MV-4-11 (cell line): ENCODE data around the gene PANX1.
"Not testable (repeated sequence)": the region's sequence is repeated elsewhere in the genome, so short reads cannot be mapped to it uniquely, and the experiment has no call there.

ENCODE experiments used
- DNase-seq: peaks from one replicate; lab custom pipeline; 2025; lab: John Stamatoyannopoulos, UW

Gene PANX1

DNA sequence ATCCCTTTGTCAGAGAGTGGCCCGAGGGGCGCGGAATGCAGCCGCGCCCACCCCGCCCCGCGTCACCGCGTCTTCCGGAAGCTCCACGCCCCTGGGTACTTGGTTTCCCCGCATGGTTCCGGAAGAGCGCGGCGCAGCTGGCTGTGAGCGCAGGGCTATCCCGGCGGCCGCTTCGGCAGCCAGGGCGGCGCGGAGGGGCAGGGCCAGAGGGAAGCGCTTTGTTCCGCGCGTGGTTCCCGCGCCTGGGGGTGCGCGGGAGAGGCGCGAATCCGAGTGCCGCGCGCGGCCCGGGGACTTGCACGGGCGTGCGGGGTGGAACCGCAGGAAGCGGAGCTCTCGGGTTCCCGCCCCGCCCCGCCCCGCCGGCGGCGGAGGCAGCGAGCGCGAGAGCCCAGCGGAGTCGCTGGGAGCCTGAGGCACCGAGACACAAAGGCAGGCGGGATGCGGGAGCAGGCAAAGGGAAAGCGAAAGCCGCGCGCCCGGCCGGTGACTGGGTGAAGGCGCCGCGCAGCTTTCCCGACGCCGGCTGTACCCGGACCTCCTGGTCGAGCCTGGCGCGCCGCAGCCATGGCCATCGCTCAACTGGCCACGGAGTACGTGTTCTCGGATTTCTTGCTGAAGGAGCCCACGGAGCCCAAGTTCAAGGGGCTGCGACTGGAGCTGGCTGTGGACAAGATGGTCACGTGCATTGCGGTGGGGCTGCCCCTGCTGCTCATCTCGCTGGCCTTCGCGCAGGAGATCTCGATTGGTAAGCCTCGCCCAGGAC, at the start of gene PANX1:
Gene PANX1 (plus strand): TSS at position 96 of the 766 bp plus-strand sequence. CDS start 472 bp downstream, at position 568.
- DNase-seq = peak; percentile 62

- no peak for DNase-seq
Measured at GRCh38 chr11:94084164-94084563, 44.5 kb upstream of the PANX1 start.

GRCh38 chr11:94088906-94089305, 39.7 kb upstream of the PANX1 start:
- DNase-seq = no peak

GRCh38 chr11:94089341-94089740, 39.3 kb upstream of the PANX1 start:
- DNase-seq = no peak

- DNase-seq = no peak
Measured at GRCh38 chr11:94090401-94090800, 38.2 kb upstream of the PANX1 start.

GRCh38 chr11:94091091-94091490, 37.5 kb upstream of the PANX1 start:
- DNase-seq = no peak

GRCh38 chr11:94100253-94100652, 28.4 kb upstream of the PANX1 start:
- no peak for DNase-seq

- DNase-seq = no peak
Measured at GRCh38 chr11:94103471-94103870, 25.2 kb upstream of the PANX1 start.

GRCh38 chr11:94104734-94105133, 23.9 kb upstream of the PANX1 start:
- no peak for DNase-seq

GRCh38 chr11:94106716-94107115, 21.9 kb upstream of the PANX1 start:
- no peak for DNase-seq

- DNase-seq = no peak
Measured at GRCh38 chr11:94107363-94107762, 21.3 kb upstream of the PANX1 start.

DNA sequence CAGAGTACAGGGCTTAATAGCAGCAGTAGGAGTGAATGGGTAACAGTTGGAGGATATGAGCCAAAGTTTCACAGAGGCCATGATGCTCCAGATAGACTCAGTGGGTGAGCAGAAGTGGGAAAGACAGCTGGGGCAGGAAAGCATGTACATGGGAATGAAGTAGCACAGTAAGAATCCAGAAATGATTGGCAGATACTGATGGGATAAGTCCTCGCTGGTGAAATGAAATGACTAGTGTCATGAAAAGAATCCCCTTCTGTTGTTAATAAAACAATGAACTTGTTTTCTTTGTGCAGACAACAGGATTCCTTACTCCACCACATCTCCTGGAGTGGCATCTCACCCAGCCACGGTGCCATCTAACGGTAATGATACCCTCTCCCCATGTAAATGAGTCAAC, 17.4 kb upstream of the PANX1 start:
- DNase-seq = no peak

GRCh38 chr11:94111660-94112059, 17.0 kb upstream of the PANX1 start:
- no peak for DNase-seq

GRCh38 chr11:94112206-94112953, 16.3 kb upstream of the PANX1 start:
- DNase-seq = no peak

DNA sequence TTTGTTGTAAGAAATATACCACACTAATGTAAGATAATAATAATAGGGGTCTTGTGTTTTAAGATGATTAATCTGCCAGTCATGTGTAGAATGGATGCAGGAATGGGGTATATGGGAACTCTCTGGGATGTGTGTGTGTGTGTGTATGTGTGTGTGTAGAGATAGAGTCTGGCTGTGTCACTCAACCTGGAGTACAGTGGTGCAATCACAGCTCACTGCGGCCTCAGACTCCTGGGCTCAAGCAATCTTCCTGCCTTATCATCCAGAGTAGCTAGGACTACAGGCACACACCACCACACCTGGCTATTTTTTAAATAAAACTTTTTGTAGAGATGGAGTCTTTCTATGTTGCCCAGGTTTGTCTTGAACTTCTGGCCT, 11.5 kb upstream of the PANX1 start:
- DNase-seq = no peak

- no peak for DNase-seq
Measured at GRCh38 chr11:94117871-94118270, 10.8 kb upstream of the PANX1 start.

- not testable (repeated sequence) for DNase-seq
Measured at GRCh38 chr11:94119676-94120075, 9.0 kb upstream of the PANX1 start.

GRCh38 chr11:94120516-94120915, 8.1 kb upstream of the PANX1 start:
- DNase-seq = not testable (repeated sequence)

GRCh38 chr11:94120946-94121345, 7.7 kb upstream of the PANX1 start:
- no peak for DNase-seq

GRCh38 chr11:94125407-94126115, 3.1 kb upstream of the PANX1 start:
- DNase-seq = no peak

DNA sequence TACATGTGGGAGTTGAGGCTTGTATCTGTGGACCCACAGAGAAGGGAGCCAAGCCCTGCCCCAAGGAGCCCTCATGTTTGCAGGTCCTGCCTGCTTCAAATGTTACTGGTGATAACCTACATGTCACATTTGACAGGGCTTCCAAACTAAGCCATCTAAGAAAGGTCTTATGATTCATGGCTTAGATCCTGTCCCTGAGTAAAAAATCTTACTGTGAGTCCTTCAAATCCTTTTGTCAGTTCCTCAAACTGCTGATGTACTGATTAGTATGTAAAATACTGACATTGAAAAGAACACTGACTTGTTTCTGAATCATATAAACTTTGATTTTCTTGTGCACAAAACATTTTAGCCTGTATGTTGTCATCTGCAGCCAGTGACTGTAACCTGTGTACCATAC, 1.0 kb upstream of the PANX1 start:
- peak; percentile 6 for DNase-seq

DNA sequence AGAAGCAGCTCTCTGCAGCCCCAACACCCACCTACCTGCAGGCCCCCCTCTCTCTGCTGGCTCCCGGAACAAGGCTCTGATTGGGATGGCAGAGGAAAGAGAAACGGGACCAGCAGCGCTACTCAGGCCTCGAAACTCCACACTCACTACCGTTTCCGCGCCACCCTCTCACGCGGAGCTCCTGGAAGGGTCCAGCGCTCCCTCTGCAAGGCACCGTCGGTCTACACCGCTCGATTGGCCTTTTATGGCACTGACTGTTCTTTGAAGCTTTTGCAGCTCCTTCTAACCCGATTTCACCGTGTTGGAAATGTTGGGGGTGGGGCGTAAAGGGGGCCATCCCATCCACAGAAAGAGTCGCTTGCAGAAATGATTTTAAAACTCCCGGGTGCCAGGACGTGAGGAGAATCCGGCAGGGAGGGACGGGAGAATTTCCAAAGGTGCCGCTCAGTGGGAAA, 323 bp upstream of the PANX1 start:
- DNase-seq = peak; percentile 14
